HG03103 (cell line): ENCODE results near the gene MYO7B.

Source experiments
- ATAC-seq: cut with Tn5 transposase; IDR thresholded peaks from one replicate; pipeline ENCODE4 v1.9.1; 2021; ENCODE audit warnings: low read depth; ENCODE audit not compliant: unreplicated experiment

MYO7B gene

DNA sequence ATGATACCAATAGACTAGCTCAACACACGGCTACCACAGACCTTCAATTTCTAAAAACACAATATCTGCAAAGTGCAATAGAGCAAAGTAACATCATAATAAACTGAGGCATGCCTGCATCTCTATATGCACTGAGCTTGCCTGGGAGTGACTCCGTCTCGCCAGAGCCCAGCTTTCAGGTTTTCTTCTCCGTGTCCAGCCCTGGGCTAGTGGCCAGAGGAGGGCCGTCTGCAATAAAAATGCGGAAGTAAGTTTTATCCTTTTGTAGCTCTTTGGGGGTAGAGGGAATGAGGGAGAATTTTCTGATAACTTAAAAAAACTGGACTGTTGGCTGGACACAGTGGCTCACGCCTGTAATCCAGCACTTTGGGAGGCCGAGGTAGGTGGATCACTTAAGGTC lies 69.5 kb downstream of the MYO7B start:
- no peak for ATAC-seq

DNA sequence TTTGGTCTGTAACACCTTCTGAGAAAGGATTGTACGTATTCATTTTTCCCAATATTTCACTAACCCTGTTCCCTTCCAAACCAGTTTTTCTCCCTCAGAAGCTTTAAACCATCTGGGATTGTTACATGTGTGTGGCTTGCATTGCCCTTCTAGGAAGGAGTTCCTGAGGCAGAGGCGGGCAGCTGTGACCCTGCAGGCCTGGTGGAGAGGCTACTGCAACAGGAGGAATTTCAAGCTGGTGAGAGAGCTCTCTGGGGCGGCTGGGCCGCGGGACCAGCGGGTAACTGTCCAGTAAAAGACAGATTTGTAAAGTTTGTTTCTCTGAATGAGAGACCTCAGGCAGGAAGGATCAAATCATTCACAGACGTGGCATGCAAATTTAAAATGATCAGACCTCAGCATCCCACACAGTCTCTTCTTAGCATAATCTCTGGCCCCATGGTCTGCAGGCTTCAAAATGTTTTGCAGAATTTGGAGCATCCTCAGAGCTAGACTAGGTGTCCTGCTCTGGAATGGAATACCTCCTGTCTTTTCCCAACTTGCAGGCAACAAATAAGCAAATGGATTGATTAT lies 70.3 kb downstream of the MYO7B start:
- ATAC-seq = no peak

GRCh38 chr2:127606625-127607398 lies 71.3 kb downstream of the MYO7B start:
- no peak for ATAC-seq

DNA sequence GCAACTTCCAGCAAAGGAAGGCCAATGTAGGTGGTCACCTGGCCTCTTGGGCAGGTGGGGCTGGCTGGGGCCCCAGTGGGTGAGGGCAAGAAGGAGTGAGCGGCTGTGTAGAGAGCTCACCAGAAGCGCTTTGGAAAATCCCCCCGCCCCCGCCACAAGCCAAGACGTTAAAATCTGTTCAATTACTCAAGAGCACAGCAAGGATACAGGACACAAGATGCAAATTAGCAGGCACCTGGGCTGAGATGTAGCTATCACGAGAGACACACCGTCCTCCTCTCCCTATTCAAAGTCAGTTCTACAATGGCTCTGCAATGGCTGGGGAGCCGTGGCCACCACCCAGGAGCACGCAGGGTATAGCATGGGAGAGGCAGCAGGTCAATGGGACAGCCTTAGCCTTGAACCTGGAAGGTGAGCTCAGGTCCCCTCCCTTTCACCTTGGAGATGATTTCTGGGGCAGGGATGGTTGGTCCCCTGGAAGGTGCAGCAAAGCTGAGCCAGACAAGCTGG lies 72.0 kb downstream of the MYO7B start:
- ATAC-seq = no peak

GRCh38 chr2:127608061-127609030 lies 72.9 kb downstream of the MYO7B start:
- no peak for ATAC-seq

- ATAC-seq = no peak
These were observed 73.7 kb downstream of the MYO7B start for GRCh38 chr2:127609031-127609751.

DNA sequence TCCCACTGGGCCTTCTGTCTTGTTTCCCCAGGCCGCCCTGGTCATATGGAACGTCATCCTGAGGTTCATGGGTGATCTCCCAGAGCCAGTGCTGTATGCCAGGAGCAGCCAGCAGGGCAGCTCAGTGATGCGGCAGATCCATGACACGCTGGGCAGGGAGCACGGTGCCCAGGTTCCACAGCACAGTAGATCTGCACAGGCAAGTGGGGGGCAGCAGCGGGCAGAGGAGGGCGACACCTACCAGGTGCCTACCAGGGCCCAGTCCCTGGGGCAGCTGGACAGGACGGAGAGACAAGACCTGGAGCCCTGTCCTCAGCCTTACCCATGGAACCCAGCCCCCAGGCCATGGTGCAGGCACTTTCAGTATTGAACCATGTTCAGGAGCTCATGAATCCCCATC lies 74.3 kb downstream of the MYO7B start:
- ATAC-seq = no peak

DNA sequence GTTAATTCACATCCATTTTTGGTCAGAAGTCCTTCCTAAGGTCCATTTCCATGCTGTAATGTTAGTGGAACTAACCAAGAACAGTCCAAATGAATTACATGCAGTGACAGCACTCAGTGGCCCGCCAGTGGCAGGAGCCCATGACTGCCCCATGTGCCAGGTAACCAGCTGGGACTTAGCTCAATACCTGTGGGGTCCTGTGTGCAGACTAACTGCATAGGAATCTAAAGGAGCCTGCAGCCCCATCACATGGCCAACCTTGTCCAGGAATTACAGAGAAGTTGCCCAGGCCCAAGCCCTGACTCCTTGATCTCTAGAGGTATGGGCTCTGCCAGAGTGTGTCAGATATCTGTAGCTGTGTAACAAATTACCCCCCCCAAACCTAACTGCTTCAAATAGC lies 75.1 kb downstream of the MYO7B start:
- ATAC-seq = no peak

DNA sequence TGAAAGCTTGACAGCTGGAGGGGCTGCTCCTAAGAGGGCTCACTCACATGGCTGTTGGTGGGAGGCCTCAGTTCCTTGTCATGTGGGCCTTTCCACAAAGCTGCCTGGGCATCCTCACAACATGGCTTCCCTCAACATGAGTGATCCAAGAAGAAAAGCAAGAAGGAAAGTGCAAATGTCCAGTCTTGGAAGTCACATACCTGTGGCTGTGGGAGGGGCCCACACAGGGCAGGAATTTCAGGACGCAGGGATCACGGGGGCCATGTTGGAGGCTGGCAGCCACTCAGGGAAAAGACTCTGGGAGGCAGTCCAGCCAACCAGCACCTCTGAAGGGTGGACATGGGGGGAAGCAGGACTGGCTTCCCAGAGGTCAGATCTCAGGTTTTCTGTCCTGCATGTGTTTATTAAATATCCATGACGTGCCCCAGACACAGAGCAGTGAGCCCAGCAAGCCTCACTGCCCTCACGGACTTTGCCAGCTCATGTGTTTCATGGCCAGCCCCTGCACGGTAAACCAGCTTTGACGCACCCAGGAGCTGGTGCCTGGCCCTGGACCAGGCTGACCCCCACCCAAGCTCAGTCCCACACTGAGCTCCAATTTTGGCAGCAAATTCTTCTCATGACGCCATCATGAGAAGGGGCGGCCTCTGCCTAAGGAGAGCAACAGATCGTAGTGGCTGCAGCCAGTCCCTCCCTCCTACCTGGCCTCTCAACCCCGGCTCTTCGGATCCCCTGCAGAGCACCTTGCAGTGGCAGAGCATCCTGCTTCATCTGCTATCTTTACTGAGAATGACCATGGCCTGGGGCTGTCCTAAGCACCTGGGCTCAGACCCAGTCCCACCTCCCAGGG lies 75.8 kb downstream of the MYO7B start:
- ATAC-seq = no peak

GRCh38 chr2:127612111-127612822 lies 76.8 kb downstream of the MYO7B start:
- no peak for ATAC-seq

DNA sequence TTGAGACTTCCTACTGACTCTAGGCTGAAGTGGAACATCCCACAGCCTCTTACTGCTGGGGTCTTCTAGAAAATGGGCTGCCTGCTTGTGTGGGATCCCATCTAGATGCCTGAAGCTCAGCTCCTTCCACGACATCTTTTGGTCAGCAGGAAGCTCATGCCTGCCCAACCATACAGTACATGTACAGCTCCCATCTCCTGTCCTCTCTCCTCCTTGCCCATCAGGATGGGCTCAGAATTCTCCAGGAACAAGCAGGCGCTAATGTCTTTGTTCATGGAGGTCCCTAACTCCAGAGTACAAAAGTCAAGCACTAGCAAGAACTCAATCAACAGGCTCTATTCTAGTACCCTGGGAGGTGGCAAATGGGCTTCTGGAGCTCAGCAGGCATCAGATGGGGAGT lies 78.8 kb downstream of the MYO7B start:
- ATAC-seq = no peak

GRCh38 chr2:127614731-127615130 lies 79.2 kb downstream of the MYO7B start:
- no peak for ATAC-seq

DNA sequence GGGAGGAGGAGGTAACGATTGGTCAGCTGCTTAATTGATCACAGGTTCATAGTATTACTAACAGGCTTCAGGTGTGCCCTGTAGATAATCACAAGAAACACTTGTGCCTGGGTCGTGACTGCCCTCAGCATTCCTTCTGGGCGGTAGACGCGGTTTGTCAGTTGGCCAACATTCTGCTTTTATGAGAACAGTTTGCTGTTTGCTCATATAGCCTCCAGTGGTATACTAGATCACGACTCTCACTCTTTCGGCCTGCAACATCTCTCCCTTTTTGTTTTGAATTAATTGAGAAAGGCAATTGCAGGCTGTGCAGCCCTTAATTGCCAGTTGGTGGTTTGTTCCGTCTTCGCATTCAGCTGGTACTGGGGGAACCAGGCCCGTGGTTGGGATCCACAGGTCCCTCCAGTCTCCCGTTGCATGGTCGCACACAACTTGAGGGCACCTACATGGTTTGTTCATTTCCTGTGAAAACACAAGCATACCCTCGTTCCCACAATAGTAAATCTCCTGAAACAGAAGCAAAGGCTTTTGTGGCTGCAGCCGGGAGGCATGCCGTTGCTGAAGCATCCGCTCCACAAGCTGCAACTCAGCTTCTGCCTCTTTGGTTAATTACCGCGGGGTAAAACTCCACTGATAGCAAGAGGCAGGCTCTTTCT lies 80.2 kb downstream of the MYO7B start:
- ATAC-seq = no peak

DNA sequence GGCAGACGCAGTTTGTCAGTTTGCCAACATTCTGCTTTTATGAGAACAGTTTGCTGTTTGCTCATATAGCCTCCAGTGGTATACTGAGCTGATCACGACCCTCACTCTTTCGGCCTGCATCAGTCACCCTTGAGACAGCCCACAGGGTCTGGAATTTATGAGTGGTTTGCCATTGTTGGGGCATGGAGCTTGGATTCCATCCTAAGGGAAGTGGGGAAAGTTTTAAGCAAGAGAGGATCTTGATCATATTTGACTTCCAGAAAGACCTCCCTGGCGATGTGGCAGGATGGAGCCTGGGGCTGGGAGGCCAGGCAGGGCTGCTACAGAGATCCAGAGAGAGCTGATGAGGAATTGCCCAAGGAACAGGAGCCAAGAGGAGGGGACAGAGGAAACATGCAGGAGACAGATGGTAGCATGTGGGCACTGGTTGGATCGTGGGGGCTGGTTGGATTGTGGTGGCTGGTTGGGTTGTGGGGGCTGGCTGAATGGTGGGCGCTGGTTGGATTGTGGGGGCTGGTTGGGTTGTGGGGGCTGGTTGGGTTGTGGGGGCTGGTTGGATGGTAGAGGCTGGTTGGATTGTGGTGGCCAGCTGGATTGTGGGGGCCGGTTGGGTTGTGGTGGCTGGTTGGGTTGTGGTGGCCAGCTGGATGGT lies 83.2 kb downstream of the MYO7B start:
- no peak for ATAC-seq

GRCh38 chr2:127619203-127619590 lies 83.7 kb downstream of the MYO7B start:
- ATAC-seq = no peak

DNA sequence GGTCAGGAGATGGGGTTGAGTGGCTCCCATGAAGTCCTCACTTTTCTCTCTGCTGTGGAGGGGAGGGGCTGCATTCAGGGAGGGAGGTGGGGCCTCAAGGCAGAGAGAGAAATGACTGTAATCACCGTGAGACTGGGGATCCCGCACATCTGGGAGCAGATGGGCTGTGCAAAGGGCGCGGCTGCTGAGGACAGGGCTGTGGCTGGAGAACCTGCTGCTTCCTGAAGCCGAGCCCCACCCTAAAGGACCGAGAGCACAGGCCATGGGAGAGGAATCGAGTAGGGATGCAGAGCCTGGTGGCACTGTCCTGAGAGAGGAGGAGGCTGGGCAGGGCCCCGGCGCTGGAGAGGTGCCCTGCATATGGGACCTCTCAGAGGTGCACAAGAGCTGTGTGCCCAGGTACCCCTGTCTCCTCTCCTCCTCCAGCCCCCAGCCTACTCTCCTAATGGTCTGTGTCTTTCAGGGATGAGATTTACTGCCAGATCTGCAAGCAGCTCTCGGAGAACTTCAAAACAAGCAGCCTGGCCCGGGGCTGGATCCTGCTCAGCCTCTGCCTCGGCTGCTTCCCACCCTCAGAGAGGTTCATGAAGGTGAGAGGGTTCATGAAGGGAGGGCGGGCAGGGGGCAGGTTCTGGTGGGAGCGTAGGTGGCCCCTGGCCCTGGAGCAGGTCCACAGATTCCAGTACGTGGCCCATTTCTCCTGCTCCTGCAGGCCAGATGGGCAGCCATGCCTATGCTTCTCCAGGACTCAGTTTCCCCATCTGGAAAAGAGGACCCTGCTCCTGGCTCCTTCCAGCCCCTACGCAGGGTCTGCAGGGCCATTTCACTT lies 84.6 kb downstream of the MYO7B start:
- ATAC-seq = no peak

DNA sequence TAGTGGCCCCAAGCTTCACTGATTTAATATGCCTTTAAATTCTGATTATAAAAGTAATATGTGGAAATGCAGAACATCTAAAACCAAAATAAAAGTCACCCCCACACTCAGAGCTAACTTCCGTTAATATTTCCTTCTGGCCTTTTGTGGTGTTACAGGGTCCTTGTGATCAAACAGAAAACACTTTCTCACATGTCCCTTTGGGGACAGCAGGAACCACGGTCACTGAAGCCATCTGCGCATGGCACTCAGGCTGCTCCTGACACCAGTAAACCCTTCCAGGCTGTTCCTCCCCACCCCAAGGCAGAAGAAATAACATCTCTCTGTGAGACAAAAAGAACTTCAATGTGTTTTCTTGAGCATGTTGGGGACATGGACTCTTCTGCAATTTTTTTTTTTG lies 85.4 kb downstream of the MYO7B start:
- no peak for ATAC-seq
